Measurements from ENCODE around the gene C1orf216. TPM values are rescaled to one million over a fixed set of nuclear protein-coding genes. Genes with fewer than 3 reads are reported as not detected.

Gene C1orf216
- total and polyA plus RNA-seq, 2 experiments from 2014 or later: 8.9 to 9.1 TPM

DNA sequence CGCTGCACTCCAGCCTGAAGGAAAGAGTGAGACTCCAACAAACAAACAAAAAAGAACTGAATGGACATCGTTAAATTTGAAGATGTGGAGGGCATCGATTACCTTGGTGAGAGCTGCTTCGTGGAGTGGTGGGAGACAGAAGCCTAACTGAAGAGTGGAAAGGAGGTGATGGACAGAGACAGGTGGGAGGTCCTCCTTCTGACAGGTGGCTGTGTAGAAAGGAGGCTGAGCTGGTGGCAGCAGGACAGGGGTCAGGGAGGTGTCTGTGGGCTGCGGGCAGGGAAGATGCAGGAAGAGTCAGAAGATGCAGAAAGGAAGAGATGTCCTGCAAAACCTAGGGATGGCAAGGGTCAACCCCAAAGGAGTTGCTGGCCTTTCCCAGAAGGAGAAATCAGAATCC lies 30.5 kb downstream of the C1orf216 start:
- no peak for TF ChIP-seq EZH2 (IDR thresholded peaks at IDR 0.05; ENCODE audit: borderline replicate concordance)

DNA sequence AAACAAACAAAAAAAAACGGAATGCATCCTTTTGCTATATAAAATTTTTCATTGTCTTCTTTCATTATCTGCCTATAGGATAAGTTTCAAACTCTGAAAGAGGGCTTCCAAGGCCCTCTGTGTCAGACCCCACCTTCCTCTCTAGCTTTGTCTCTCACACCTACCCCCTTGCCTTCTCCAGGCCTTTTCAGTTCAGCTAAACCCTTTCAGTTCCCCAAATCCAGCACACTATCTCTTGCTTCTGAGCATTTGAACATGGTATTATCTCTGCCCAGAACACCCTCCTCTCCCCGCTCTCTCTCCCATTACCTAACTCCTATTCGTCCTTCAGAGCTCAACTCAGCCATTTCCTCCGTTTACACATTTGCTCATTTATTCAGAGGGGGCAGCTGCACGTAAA lies 35.7 kb downstream of the C1orf216 start:
- no peaks in the 10 kb centered on the region for H3K79me2 ChIP-seq
- H2AFZ ChIP-seq: no peak overlapping the region
- H3K27me3 ChIP-seq: peaks cover 24% of the 10 kb centered on the region
- H3K9me2 ChIP-seq (replicated peaks; ENCODE audit: insufficient read depth): no peaks in the 10 kb centered on the region
- 48% methylated on average over 5 of the region's 5 CpGs for WGBS (ENCODE audit: low lambda C conversion rate, missing lambda C conversion rate)
- H3K4me3 ChIP-seq: no peak overlapping the region
- H3K27ac ChIP-seq: no peak overlapping the region
- H3K4me2 ChIP-seq: no peak overlapping the region
- no peaks in the 10 kb centered on the region for H3K36me3 ChIP-seq (replicated peaks; ENCODE audit: insufficient read depth, low read depth)
- no peaks in the 10 kb centered on the region for H3K9me3 ChIP-seq (ENCODE audit: low read depth)
- DNase-seq (ENCODE audit: low spot score): no peak
- no peaks in the 10 kb centered on the region for H4K20me1 ChIP-seq (ENCODE audit: insufficient read depth, poor library complexity, severe bottlenecking)
- TF ChIP-seq CTCF (IDR thresholded peaks at IDR 0.05; ENCODE audit: poor library complexity) (no peak), EZH2phosphoT487 (IDR thresholded peaks at IDR 0.05; ENCODE audit: low read depth, severe bottlenecking, unreplicated experiment) (no peak), EZH2 (IDR thresholded peaks at IDR 0.05; ENCODE audit: borderline replicate concordance) (no peak)
- no peaks in the 10 kb centered on the region for H3K4me1 ChIP-seq (ENCODE audit: insufficient read depth)

More for the DNA sequence above, 30.5 kb downstream of the C1orf216 start:
- Histone ChIP-seq H3K27me3 (peaks cover 30% of the 10 kb centered on the region), H3K79me2 (no peaks in the 10 kb centered on the region), H3K27ac (no peak overlapping the region), H2AFZ (no peak overlapping the region), H3K4me2 (no peak overlapping the region), H3K4me3 (no peak overlapping the region), H3K9me3 (ENCODE audit: low read depth) (no peaks in the 10 kb centered on the region), H4K20me1 (ENCODE audit: insufficient read depth, poor library complexity, severe bottlenecking) (no peaks in the 10 kb centered on the region), H3K36me3 (replicated peaks; ENCODE audit: insufficient read depth, low read depth) (no peaks in the 10 kb centered on the region), H3K9me2 (replicated peaks; ENCODE audit: insufficient read depth) (no peaks in the 10 kb centered on the region), H3K4me1 (ENCODE audit: insufficient read depth) (no peaks in the 10 kb centered on the region)
- 89% methylated on average over 5 of the region's 5 CpGs for WGBS (ENCODE audit: low lambda C conversion rate, missing lambda C conversion rate)
- no peak for DNase-seq (ENCODE audit: low spot score)

DNA sequence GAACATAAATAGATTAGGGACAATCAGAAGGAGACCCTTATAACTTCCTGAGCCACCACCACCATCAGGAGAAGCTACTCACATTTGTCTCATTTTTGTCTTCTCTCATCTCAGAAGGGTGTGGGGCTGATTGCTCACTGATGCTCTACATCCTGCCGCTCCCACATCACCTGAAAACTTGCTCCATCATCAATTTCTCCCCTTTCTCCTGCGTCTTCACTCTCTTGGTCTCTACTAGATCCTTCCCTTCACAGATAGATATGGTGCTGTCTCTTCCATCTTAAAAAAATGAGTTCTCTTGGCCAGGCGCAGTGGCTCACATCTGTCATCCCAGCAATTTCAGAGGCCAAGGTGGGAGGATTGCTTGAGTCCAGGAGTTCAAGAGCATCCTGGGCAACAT lies 38.4 kb downstream of the C1orf216 start:
- Histone ChIP-seq H3K4me2 (no peak overlapping the region), H3K27ac (no peak overlapping the region), H3K36me3 (replicated peaks; ENCODE audit: insufficient read depth, low read depth) (no peaks in the 10 kb centered on the region), H3K79me2 (no peaks in the 10 kb centered on the region), H3K9me3 (ENCODE audit: low read depth) (no peaks in the 10 kb centered on the region), H3K4me1 (ENCODE audit: insufficient read depth) (no peaks in the 10 kb centered on the region), H3K4me3 (no peak overlapping the region), H2AFZ (no peak overlapping the region), H3K9me2 (replicated peaks; ENCODE audit: insufficient read depth) (no peaks in the 10 kb centered on the region), H4K20me1 (ENCODE audit: insufficient read depth, poor library complexity, severe bottlenecking) (no peaks in the 10 kb centered on the region), H3K27me3 (peaks cover 24% of the 10 kb centered on the region)
- no peak for DNase-seq (ENCODE audit: low spot score)
- WGBS (ENCODE audit: low lambda C conversion rate, missing lambda C conversion rate): 93% methylated on average over 3 of the region's 3 CpGs
- TF ChIP-seq CTCF (IDR thresholded peaks at IDR 0.05; ENCODE audit: poor library complexity) (no peak), EZH2phosphoT487 (IDR thresholded peaks at IDR 0.05; ENCODE audit: low read depth, severe bottlenecking, unreplicated experiment) (no peak), EZH2 (IDR thresholded peaks at IDR 0.05; ENCODE audit: borderline replicate concordance) (no peak)

GRCh38 chr1:35675773-35676172 lies 42.9 kb downstream of the C1orf216 start:
- no peaks in the 10 kb centered on the region for H4K20me1 ChIP-seq (ENCODE audit: insufficient read depth, poor library complexity, severe bottlenecking)
- H2AFZ ChIP-seq: no peak overlapping the region
- no peak for DNase-seq (ENCODE audit: low spot score)
- no peak overlapping the region for H3K4me3 ChIP-seq
- H3K79me2 ChIP-seq: no peaks in the 10 kb centered on the region
- H3K4me1 ChIP-seq (ENCODE audit: insufficient read depth): no peaks in the 10 kb centered on the region
- H3K27ac ChIP-seq: no peak overlapping the region
- TF ChIP-seq CTCF (IDR thresholded peaks at IDR 0.05; ENCODE audit: poor library complexity): no peak
- TF ChIP-seq EZH2phosphoT487 (IDR thresholded peaks at IDR 0.05; ENCODE audit: low read depth, severe bottlenecking, unreplicated experiment): no peak
- no peak for TF ChIP-seq EZH2 (IDR thresholded peaks at IDR 0.05; ENCODE audit: borderline replicate concordance)
- WGBS (ENCODE audit: low lambda C conversion rate, missing lambda C conversion rate): 83% methylated on average over 1 of the region's 1 CpG
- H3K4me2 ChIP-seq: no peak overlapping the region
- H3K36me3 ChIP-seq (replicated peaks; ENCODE audit: insufficient read depth, low read depth): no peaks in the 10 kb centered on the region
- H3K27me3 ChIP-seq: peaks cover 6% of the 10 kb centered on the region
- no peaks in the 10 kb centered on the region for H3K9me3 ChIP-seq (ENCODE audit: low read depth)
- H3K9me2 ChIP-seq (replicated peaks; ENCODE audit: insufficient read depth): no peaks in the 10 kb centered on the region

Data from hepatocyte (in vitro differentiated cells).